ENCODE data around the gene WIPI1. TPM values are rescaled to one million over a fixed set of nuclear protein-coding genes. Genes with fewer than 3 reads are reported as not detected.
"Not testable (repeated sequence)": the region's sequence is repeated elsewhere in the genome, so short reads cannot be mapped to it uniquely, and the experiment has no call there.

WIPI1 gene
- total RNA-seq, 1 experiment from 2014 or later = 29.6 TPM

GRCh38 chr17:68387435-68388218 is 69.7 kb downstream of the WIPI1 start:
- no peaks in the 10 kb centered on the region for H3K36me3 ChIP-seq
- no peaks in the 10 kb centered on the region for H3K27me3 ChIP-seq
- DNase-seq = no peak
- H3K4me3 ChIP-seq = no peak overlapping the region
- no peaks in the 10 kb centered on the region for H3K9me3 ChIP-seq

GRCh38 chr17:68385490-68386215 is 71.6 kb downstream of the WIPI1 start:
- H3K36me3 ChIP-seq = no peaks in the 10 kb centered on the region
- DNase-seq = no peak
- H3K9me3 ChIP-seq = no peaks in the 10 kb centered on the region
- H3K27me3 ChIP-seq = no peaks in the 10 kb centered on the region
- H3K4me3 ChIP-seq = no peak overlapping the region

GRCh38 chr17:68384941-68385340 is 72.4 kb downstream of the WIPI1 start:
- DNase-seq = no peak
- Histone ChIP-seq H3K4me3 (no peak overlapping the region), H3K9me3 (no peaks in the 10 kb centered on the region), H3K27me3 (no peaks in the 10 kb centered on the region), H3K36me3 (no peaks in the 10 kb centered on the region)

- DNase-seq = no peak
- H3K4me3 ChIP-seq = no peak overlapping the region
- no peaks in the 10 kb centered on the region for H3K27me3 ChIP-seq
- H3K9me3 ChIP-seq = no peaks in the 10 kb centered on the region
- H3K36me3 ChIP-seq = no peaks in the 10 kb centered on the region
Measured at GRCh38 chr17:68384471-68384870, 72.8 kb downstream of the WIPI1 start.

GRCh38 chr17:68383443-68384321 is 73.6 kb downstream of the WIPI1 start:
- H3K36me3 ChIP-seq = no peaks in the 10 kb centered on the region
- H3K27me3 ChIP-seq = no peaks in the 10 kb centered on the region
- H3K4me3 ChIP-seq = no peak overlapping the region
- DNase-seq = peak; percentile 89
- no peaks in the 10 kb centered on the region for H3K9me3 ChIP-seq

- no peak for DNase-seq
- Histone ChIP-seq H3K9me3 (no peaks in the 10 kb centered on the region), H3K36me3 (no peaks in the 10 kb centered on the region), H3K4me3 (no peak overlapping the region), H3K27me3 (no peaks in the 10 kb centered on the region)
Measured at GRCh38 chr17:68383120-68383442, 74.2 kb downstream of the WIPI1 start.

- Histone ChIP-seq H3K36me3 (no peaks in the 10 kb centered on the region), H3K4me3 (no peak overlapping the region), H3K27me3 (no peaks in the 10 kb centered on the region), H3K9me3 (no peaks in the 10 kb centered on the region)
- DNase-seq = no peak
Measured at GRCh38 chr17:68382582-68383085, 74.7 kb downstream of the WIPI1 start.

- no peaks in the 10 kb centered on the region for H3K27me3 ChIP-seq
- no peak overlapping the region for H3K4me3 ChIP-seq
- no peaks in the 10 kb centered on the region for H3K36me3 ChIP-seq
- H3K9me3 ChIP-seq = no peaks in the 10 kb centered on the region
- DNase-seq = peak; percentile 95
Measured at GRCh38 chr17:68381076-68381900, 76.0 kb downstream of the WIPI1 start.

GRCh38 chr17:68379692-68380677 is 77.3 kb downstream of the WIPI1 start:
- Histone ChIP-seq H3K36me3 (no peaks in the 10 kb centered on the region), H3K9me3 (no peaks in the 10 kb centered on the region), H3K4me3 (no peak overlapping the region), H3K27me3 (no peaks in the 10 kb centered on the region)
- no peak for DNase-seq

GRCh38 chr17:68379177-68379510 is 78.2 kb downstream of the WIPI1 start:
- Histone ChIP-seq H3K4me3 (no peak overlapping the region), H3K9me3 (no peaks in the 10 kb centered on the region), H3K27me3 (no peaks in the 10 kb centered on the region), H3K36me3 (no peaks in the 10 kb centered on the region)
- DNase-seq = no peak

GRCh38 chr17:68378268-68379176 is 78.8 kb downstream of the WIPI1 start:
- H3K4me3 ChIP-seq = no peak overlapping the region
- H3K36me3 ChIP-seq = no peaks in the 10 kb centered on the region
- H3K9me3 ChIP-seq = no peaks in the 10 kb centered on the region
- H3K27me3 ChIP-seq = no peaks in the 10 kb centered on the region
- peak; percentile 93 for DNase-seq

GRCh38 chr17:68377771-68378267 is 79.5 kb downstream of the WIPI1 start:
- no peaks in the 10 kb centered on the region for H3K36me3 ChIP-seq
- no peaks in the 10 kb centered on the region for H3K27me3 ChIP-seq
- no peak for DNase-seq
- no peaks in the 10 kb centered on the region for H3K9me3 ChIP-seq
- H3K4me3 ChIP-seq = no peak overlapping the region

GRCh38 chr17:68376178-68376577 is 81.1 kb downstream of the WIPI1 start:
- H3K9me3 ChIP-seq, H3K27me3 ChIP-seq, H3K4me3 ChIP-seq, DNase-seq, H3K36me3 ChIP-seq: not testable (repeated sequence)

- no peak for DNase-seq
- Histone ChIP-seq H3K36me3 (no peaks in the 10 kb centered on the region), H3K27me3 (no peaks in the 10 kb centered on the region), H3K9me3 (no peaks in the 10 kb centered on the region), H3K4me3 (no peak overlapping the region)
Measured at GRCh38 chr17:68375566-68375965, 81.7 kb downstream of the WIPI1 start.

Data from MG63 (cell line).